GM12892 (cell line): Measurements from ENCODE around the gene FOXE1.

Experiments used
- POLR2A ChIP-seq: IDR thresholded peaks from 2 replicates; pipeline ENCODE4 v1.6.1; 2011; ENCODE audit warnings: low read depth, low read length, control low read depth
- TAF1 ChIP-seq: IDR thresholded peaks from 2 replicates; pipeline ENCODE4 v1.6.1; 2011; ENCODE audit warnings: low read depth, mild to moderate bottlenecking, control low read depth, low read length, borderline replicate concordance

- TF ChIP-seq TAF1 (no peak), POLR2A (no peak)
These were observed 23.0 kb downstream of the FOXE1 start for GRCh38 chr9:97876061-97876460.
